ENCODE measurements around the gene HPS1. TPM values are rescaled to one million over a fixed set of nuclear protein-coding genes. Genes with fewer than 3 reads are reported as not detected.
"Not testable (repeated sequence)": the region's sequence is repeated elsewhere in the genome, so short reads cannot be mapped to it uniquely, and the experiment has no call there.

HPS1 gene
- total RNA-seq, 4 donors from 2014 or later, result 23.3 to 63.9 (median 54.8) TPM

GRCh38 chr10:98384531-98385133, 62.1 kb downstream of the HPS1 start:
- 86 to 88% methylated on average over 9 of the region's 9 CpGs for WGBS, 2 donors
- TF ChIP-seq POLR2A (IDR thresholded peaks at IDR 0.05), result no peak
- no peak for TF ChIP-seq CTCF (IDR thresholded peaks at IDR 0.05)
- intact Hi-C loops (cut with DNase I; ENCODE audit: low total_unique reads), result no loop called here
- H3K4me3 ChIP-seq (ENCODE audit: low read depth, poor library complexity, severe bottlenecking), result no peak overlapping the region
- no peak for DNase-seq (ENCODE audit: low spot score in 2 of 2)

- no peak for TF ChIP-seq CTCF (IDR thresholded peaks at IDR 0.05)
- WGBS, 2 donors, result 88 to 93% methylated on average over 6 of the region's 6 CpGs
- no peak for DNase-seq (ENCODE audit: low spot score in 2 of 2)
- intact Hi-C loops (cut with DNase I; ENCODE audit: low total_unique reads), result no loop called here
- no peak overlapping the region for H3K4me3 ChIP-seq (ENCODE audit: low read depth, poor library complexity, severe bottlenecking)
Observed at GRCh38 chr10:98383869-98384268, 62.9 kb downstream of the HPS1 start.

- DNase-seq (ENCODE audit: low spot score in 2 of 2); intact Hi-C loops (cut with DNase I; ENCODE audit: low total_unique reads); H3K4me3 ChIP-seq (ENCODE audit: low read depth, poor library complexity, severe bottlenecking): not testable (repeated sequence)
- 90 to 93% methylated on average over 7 of the region's 7 CpGs for WGBS, 2 donors
Observed at GRCh38 chr10:98383134-98383667, 63.5 kb downstream of the HPS1 start.

GRCh38 chr10:98382691-98383101, 64.0 kb downstream of the HPS1 start:
- 89 to 92% methylated on average over 5 of the region's 5 CpGs for WGBS, 2 donors
- no peak for DNase-seq (ENCODE audit: low spot score in 2 of 2)
- H3K4me3 ChIP-seq (ENCODE audit: low read depth, poor library complexity, severe bottlenecking), result no peak overlapping the region
- intact Hi-C loops (cut with DNase I; ENCODE audit: low total_unique reads), result no loop called here
- TF ChIP-seq POLR2A (IDR thresholded peaks at IDR 0.05) (no peak), CTCF (IDR thresholded peaks at IDR 0.05) (no peak)

- intact Hi-C loops (cut with DNase I; ENCODE audit: low total_unique reads), result no loop called here
- TF ChIP-seq CTCF (IDR thresholded peaks at IDR 0.05) (no peak), POLR2A (IDR thresholded peaks at IDR 0.05) (no peak)
- WGBS, 2 donors, result 89 to 91% methylated on average over 8 of the region's 8 CpGs
- no peak overlapping the region for H3K4me3 ChIP-seq (ENCODE audit: low read depth, poor library complexity, severe bottlenecking)
- DNase-seq (ENCODE audit: low spot score in 2 of 2), result no peak
Observed at GRCh38 chr10:98380493-98381339, 66.0 kb downstream of the HPS1 start.

GRCh38 chr10:98378722-98379121, 68.0 kb downstream of the HPS1 start:
- H3K4me3 ChIP-seq (ENCODE audit: low read depth, poor library complexity, severe bottlenecking), result no peak overlapping the region
- 97 to 98% methylated on average over 4 of the region's 4 CpGs for WGBS, 2 donors
- intact Hi-C loops (cut with DNase I; ENCODE audit: low total_unique reads), result no loop called here
- TF ChIP-seq POLR2A (IDR thresholded peaks at IDR 0.05) (no peak), CTCF (IDR thresholded peaks at IDR 0.05) (no peak)
- DNase-seq (ENCODE audit: low spot score in 2 of 2), result no peak
